ENCODE data around the gene PPP1R15A. TPM values are rescaled to one million over a fixed set of nuclear protein-coding genes. Genes with fewer than 3 reads are reported as not detected.

The PPP1R15A gene
- 10 to 100 TPM; 67.1 to 69.3 TPM for total RNA-seq
- 159 TPM for polyA plus RNA-seq

DNA sequence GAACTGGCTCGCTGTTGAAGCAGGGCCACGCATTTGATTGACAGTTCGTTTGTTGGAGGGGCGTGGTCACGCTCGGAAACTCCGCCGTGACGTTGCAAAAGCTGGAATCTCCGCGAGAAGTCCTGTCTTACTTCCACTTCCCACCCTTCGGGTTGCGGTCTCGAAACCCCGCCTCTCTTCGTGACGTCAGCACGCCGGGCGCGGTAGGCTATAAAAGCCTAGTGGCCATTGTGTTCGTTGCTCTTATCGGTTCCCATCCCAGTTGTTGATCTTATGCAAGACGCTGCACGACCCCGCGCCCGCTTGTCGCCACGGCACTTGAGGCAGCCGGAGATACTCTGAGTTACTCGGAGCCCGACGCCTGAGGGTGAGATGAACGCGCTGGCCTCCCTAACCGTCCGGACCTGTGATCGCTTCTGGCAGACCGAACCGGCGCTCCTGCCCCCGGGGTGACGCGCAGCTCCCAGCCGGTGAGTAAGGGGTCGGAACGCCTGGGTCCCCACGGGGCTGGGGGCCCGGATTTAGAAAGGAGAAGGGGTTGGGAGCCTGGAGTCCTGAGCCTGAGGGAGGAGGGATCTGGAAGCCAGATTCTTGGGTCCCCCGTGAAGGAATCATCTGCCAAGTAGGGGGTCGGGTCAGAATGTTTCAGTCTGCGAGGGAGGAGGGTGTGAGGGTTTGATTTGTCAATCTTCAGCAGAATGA, at the start of gene PPP1R15A:
PPP1R15A (plus strand) TSS at position 240 of the 702 bp plus-strand sequence. CDS start 813 bp downstream, outside the sequence.
- CTCF ChIA-PET: interaction anchor here (1.1 to 2.2 kb wide), 5 partner anchors 28 to 121 kb away, joined by 3 to 6 read pairs (median 4); partner anchors contain the start of genes GYS1 and RUVBL2
- H3K9me3 Mint-ChIP-seq: peaks cover 0 to 5% (median 0%) of the 10 kb centered on the region in 5 donors
- POLR2A ChIA-PET: interaction anchor here (1.0 to 2.2 kb wide), 7 partner anchors 8 to 509 kb away, joined by 4 to 17 read pairs (median 6); partner anchors contain the start of genes FTL, GYS1, NUCB1 and RPL18
- H3K4me3 ChIP-seq (ENCODE audit: low read length): peak within 1 kb of the TSS; percentile 95
- peak; percentile 92 to 99 (median 98) for DNase-seq
- peaks cover 4 to 14% of the 10 kb centered on the region in 2 donors for H3K27me3 Mint-ChIP-seq
- peaks cover 7% of the 10 kb centered on the region for H3K36me3 ChIP-seq (ENCODE audit: insufficient read depth, low read length)
- peaks cover 39 to 45% (median 43%) of the 10 kb centered on the region in 3 donors for H3K4me1 Mint-ChIP-seq
- H3K27ac ChIP-seq (ENCODE audit: low read depth, low read length): peak within 1 kb of the TSS; percentile 100
- no peaks in the 10 kb centered on the region for H3K27me3 ChIP-seq (ENCODE audit: insufficient read depth, low read length, poor library complexity, severe bottlenecking)
- H3K4me3 Mint-ChIP-seq: peak within 1 kb of the TSS; percentile 97 to 100 (median 99)
- peaks cover 13 to 47% (median 17%) of the 10 kb centered on the region in 3 donors for H3K36me3 Mint-ChIP-seq
- peaks cover 32% of the 10 kb centered on the region for H3K4me1 ChIP-seq (ENCODE audit: insufficient read depth, low read length)
- H3K27ac Mint-ChIP-seq: peak within 1 kb of the TSS; percentile 99 to 100 (median 100)
- H3K9me3 ChIP-seq (ENCODE audit: low read length): no peaks in the 10 kb centered on the region

DNA sequence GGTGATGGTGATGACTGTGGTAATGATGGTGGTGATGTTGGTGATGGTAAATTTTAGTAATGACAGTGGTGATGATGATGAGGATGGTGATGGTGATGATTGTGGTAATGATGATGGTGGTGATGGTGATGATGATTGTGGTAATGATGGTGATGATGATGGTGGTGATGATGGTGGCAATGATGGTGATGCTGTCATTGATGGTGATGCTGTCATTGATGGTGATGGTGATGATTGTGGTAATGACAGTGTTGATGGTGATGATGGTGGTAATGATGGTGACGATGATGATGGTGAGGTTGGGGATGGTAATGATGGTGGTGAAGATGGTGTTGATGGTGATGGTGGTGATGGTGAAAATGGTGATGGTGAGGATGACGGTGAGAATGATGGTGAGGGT, 49.7 kb upstream of the PPP1R15A start:
- no peaks in the 10 kb centered on the region for H3K36me3 ChIP-seq (ENCODE audit: insufficient read depth, low read length)
- ChIA-PET CTCF (no interaction called here), POLR2A (no interaction called here)
- no peaks in the 10 kb centered on the region for H3K27me3 ChIP-seq (ENCODE audit: insufficient read depth, low read length, poor library complexity, severe bottlenecking)
- DNase-seq: no peak
- Mint-ChIP-seq H3K27ac (no peak overlapping the region), H3K9me3 (no peaks in the 10 kb centered on the region), H3K4me1 (no peaks in the 10 kb centered on the region), H3K4me3 (no peak overlapping the region), H3K27me3 (no peaks in the 10 kb centered on the region), H3K36me3 (no peaks in the 10 kb centered on the region)
- H3K4me1 ChIP-seq (ENCODE audit: insufficient read depth, low read length): no peaks in the 10 kb centered on the region
- H3K9me3 ChIP-seq (ENCODE audit: low read length): no peaks in the 10 kb centered on the region
- no peak overlapping the region for H3K4me3 ChIP-seq (ENCODE audit: low read length)
- no peak overlapping the region for H3K27ac ChIP-seq (ENCODE audit: low read depth, low read length)

DNA sequence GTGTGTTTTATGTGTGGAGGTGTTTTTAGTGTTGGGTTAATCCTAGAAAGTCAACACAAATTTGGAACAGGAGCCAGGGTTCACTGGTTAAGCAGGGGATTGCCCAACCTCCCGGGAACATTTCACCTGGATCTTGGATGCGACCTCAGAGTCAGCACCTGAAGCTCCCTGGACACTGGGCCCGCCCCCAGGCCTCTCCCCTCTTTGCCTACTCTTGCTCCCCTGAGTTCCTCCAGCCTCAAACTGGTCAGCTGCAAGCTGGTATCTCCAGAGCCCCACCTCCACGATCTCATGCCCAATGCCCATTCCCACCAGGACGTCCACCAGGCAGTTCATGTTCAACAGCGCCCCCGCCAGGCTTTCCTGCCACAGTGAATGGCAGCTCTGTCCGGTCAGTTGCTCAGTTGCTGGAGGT, 45.6 kb upstream of the PPP1R15A start:
- H3K4me1 Mint-ChIP-seq: no peaks in the 10 kb centered on the region
- DNase-seq: no peak
- no peaks in the 10 kb centered on the region for H3K27me3 Mint-ChIP-seq
- H3K36me3 ChIP-seq (ENCODE audit: insufficient read depth, low read length): no peaks in the 10 kb centered on the region
- no peak overlapping the region for H3K4me3 Mint-ChIP-seq
- H3K27ac ChIP-seq (ENCODE audit: low read depth, low read length): no peak overlapping the region
- H3K9me3 Mint-ChIP-seq: no peaks in the 10 kb centered on the region
- ChIA-PET CTCF (interaction anchor here (1.2 to 3.2 kb wide), 2 partner anchors 16 to 31 kb away, joined by 3 to 14 read pairs; no protein-coding TSS in a partner anchor), POLR2A (interaction anchor here (1.2 kb wide), 1 partner anchor 39 kb away, joined by 5 read pairs; no protein-coding TSS in a partner anchor)
- H3K4me3 ChIP-seq (ENCODE audit: low read length): no peak overlapping the region
- H3K27me3 ChIP-seq (ENCODE audit: insufficient read depth, low read length, poor library complexity, severe bottlenecking): no peaks in the 10 kb centered on the region
- H3K36me3 Mint-ChIP-seq: no peaks in the 10 kb centered on the region
- H3K4me1 ChIP-seq (ENCODE audit: insufficient read depth, low read length): no peaks in the 10 kb centered on the region
- H3K27ac Mint-ChIP-seq: no peak overlapping the region
- H3K9me3 ChIP-seq (ENCODE audit: low read length): no peaks in the 10 kb centered on the region

DNA sequence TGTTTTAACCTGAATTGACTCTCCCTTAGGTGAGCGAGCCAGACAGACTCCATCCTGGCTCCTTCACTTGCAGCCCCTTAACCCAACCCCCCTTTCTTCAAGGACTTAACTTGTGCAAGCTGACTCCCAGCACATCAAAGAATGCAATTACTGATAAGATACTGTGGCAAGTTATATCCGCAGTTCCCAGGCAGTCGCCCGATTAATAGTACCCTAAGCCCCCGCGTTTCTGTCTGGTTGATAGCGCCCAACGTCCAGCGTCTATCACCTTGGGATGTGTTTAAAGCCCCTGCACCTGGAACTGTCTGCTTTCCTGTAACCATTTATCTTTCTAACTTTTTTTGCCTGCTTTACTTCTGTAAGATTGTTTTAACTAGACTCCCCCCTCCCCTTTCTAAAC, 42.1 kb upstream of the PPP1R15A start:
- Histone ChIP-seq H3K27ac (ENCODE audit: low read depth, low read length) (no peak overlapping the region), H3K4me1 (ENCODE audit: insufficient read depth, low read length) (no peaks in the 10 kb centered on the region), H3K36me3 (ENCODE audit: insufficient read depth, low read length) (no peaks in the 10 kb centered on the region), H3K9me3 (ENCODE audit: low read length) (no peaks in the 10 kb centered on the region), H3K27me3 (ENCODE audit: insufficient read depth, low read length, poor library complexity, severe bottlenecking) (no peaks in the 10 kb centered on the region), H3K4me3 (ENCODE audit: low read length) (no peak overlapping the region)
- ChIA-PET CTCF (interaction anchor here (1.5 to 3.8 kb wide), 2 partner anchors 35 to 42 kb away, joined by 6 to 10 read pairs; no protein-coding TSS in a partner anchor), POLR2A (no interaction called here)
- H3K27me3 Mint-ChIP-seq: peaks cover 4 to 6% of the 10 kb centered on the region in 2 donors
- H3K9me3 Mint-ChIP-seq: no peaks in the 10 kb centered on the region
- no peaks in the 10 kb centered on the region for H3K36me3 Mint-ChIP-seq
- peak overlapping the region in 2 of 8 donors; percentile 37 to 70 for H3K27ac Mint-ChIP-seq
- H3K4me1 Mint-ChIP-seq: peaks cover 0 to 2% (median 0%) of the 10 kb centered on the region in 3 donors
- no peak for DNase-seq
- H3K4me3 Mint-ChIP-seq: no peak overlapping the region

DNA sequence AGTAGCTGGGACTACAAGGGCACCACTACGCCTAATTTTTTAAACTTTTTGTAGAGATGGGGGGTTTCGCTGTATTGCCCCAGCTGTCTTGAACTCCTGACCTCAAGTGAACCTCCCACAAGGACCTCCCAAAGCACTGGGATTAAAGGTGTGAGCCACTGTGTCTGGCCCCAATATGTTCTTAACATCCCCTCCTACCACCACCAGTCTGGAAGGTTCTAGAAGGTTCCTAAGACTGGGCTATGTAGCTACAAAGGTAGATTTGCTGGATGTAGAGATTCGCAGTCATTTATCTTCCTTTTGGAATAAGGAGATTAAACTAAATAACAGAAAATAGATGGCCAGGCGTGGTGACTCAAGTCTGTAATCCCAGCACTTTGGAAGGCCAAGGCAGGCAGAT, 41.3 kb upstream of the PPP1R15A start:
- POLR2A ChIA-PET: no interaction called here
- no peaks in the 10 kb centered on the region for H3K9me3 Mint-ChIP-seq

DNA sequence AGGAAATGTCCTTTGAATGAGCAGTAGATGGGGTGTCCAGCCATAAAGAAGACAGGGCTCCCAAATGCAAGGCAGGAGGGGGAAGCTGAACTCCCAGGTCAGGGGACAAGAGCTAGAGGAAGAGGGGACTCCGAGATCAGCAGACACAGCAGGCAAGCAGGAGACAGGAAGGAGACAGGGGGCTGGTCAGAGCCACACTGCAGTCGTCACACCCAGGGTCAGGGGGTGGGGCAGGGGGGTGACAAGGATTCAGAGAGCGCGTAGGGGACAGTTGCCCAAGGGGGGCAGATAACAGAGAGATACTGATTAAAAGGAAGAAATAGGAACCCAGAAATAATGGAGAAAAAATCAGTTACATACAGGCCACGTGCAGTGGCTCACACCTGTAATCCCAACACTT, 39.2 kb upstream of the PPP1R15A start:
- H3K36me3 Mint-ChIP-seq: no peaks in the 10 kb centered on the region
- POLR2A ChIA-PET: no interaction called here
- H3K27ac Mint-ChIP-seq: no peak overlapping the region
- no peak overlapping the region for H3K4me3 ChIP-seq (ENCODE audit: low read length)
- H3K9me3 Mint-ChIP-seq: no peaks in the 10 kb centered on the region
- CTCF ChIA-PET: interaction anchor here (1.0 to 2.4 kb wide), 6 partner anchors 9 to 45 kb away, joined by 3 to 12 read pairs (median 4); no protein-coding TSS in a partner anchor
- H3K27ac ChIP-seq (ENCODE audit: low read depth, low read length): no peak overlapping the region
- H3K4me1 Mint-ChIP-seq: peaks cover 17 to 21% (median 20%) of the 10 kb centered on the region in 3 donors
- peaks cover 11 to 17% of the 10 kb centered on the region in 2 donors for H3K27me3 Mint-ChIP-seq
- peaks cover 8% of the 10 kb centered on the region for H3K27me3 ChIP-seq (ENCODE audit: insufficient read depth, low read length, poor library complexity, severe bottlenecking)
- DNase-seq: no peak
- H3K36me3 ChIP-seq (ENCODE audit: insufficient read depth, low read length): no peaks in the 10 kb centered on the region
- no peaks in the 10 kb centered on the region for H3K9me3 ChIP-seq (ENCODE audit: low read length)
- H3K4me1 ChIP-seq (ENCODE audit: insufficient read depth, low read length): peaks cover 23% of the 10 kb centered on the region
- H3K4me3 Mint-ChIP-seq: no peak overlapping the region

More for the DNA sequence above, 41.3 kb upstream of the PPP1R15A start:
- Mint-ChIP-seq H3K36me3 (no peaks in the 10 kb centered on the region), H3K27me3 (peaks cover 6 to 11% of the 10 kb centered on the region in 2 donors), H3K4me1 (peaks cover 5 to 8% (median 6%) of the 10 kb centered on the region in 3 donors), H3K27ac (peak overlapping the region in 1 of 8 donors; percentile 36), H3K4me3 (no peak overlapping the region)
- Histone ChIP-seq H3K27ac (ENCODE audit: low read depth, low read length) (no peak overlapping the region), H3K9me3 (ENCODE audit: low read length) (no peaks in the 10 kb centered on the region), H3K4me1 (ENCODE audit: insufficient read depth, low read length) (peaks cover 8% of the 10 kb centered on the region), H3K4me3 (ENCODE audit: low read length) (no peak overlapping the region), H3K27me3 (ENCODE audit: insufficient read depth, low read length, poor library complexity, severe bottlenecking) (no peaks in the 10 kb centered on the region), H3K36me3 (ENCODE audit: insufficient read depth, low read length) (no peaks in the 10 kb centered on the region)
- CTCF ChIA-PET: interaction anchor here (1.5 to 3.8 kb wide), 3 partner anchors 12 to 42 kb away, joined by 6 to 10 read pairs (median 6); no protein-coding TSS in a partner anchor
- no peak for DNase-seq

DNA sequence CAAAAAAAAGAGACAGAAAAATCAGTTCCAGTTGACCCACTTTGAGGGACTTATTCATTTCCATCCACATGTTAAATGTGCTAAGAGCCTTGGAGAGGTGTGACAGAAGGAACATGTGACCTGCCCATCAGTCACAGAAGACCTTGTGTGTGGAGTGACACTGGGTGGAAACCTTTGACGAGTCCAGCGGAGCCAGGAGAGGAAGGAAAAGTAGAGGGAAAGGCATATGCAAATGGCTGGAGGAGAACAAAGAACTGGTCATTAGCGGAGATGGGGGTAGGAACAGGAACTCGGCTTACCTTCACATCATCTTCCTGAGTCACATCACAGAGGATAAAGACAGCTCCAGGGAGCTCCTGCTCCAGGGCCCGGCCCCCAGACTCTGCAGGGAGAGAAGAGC, 38.2 kb upstream of the PPP1R15A start:
- no peaks in the 10 kb centered on the region for H3K9me3 ChIP-seq (ENCODE audit: low read length)
- CTCF ChIA-PET: interaction anchor here (1.2 to 2.4 kb wide), 5 partner anchors 8 to 46 kb away, joined by 3 to 12 read pairs (median 5); no protein-coding TSS in a partner anchor
- peak overlapping the region in 2 of 7 donors; percentile 13 to 84 for H3K4me3 Mint-ChIP-seq
- peaks cover 23% of the 10 kb centered on the region for H3K4me1 ChIP-seq (ENCODE audit: insufficient read depth, low read length)
- no peaks in the 10 kb centered on the region for H3K9me3 Mint-ChIP-seq
- no peak overlapping the region for H3K27ac ChIP-seq (ENCODE audit: low read depth, low read length)
- peaks cover 11 to 17% of the 10 kb centered on the region in 2 donors for H3K27me3 Mint-ChIP-seq
- no peak for DNase-seq
- no peak overlapping the region for H3K4me3 ChIP-seq (ENCODE audit: low read length)
- peaks cover 8% of the 10 kb centered on the region for H3K27me3 ChIP-seq (ENCODE audit: insufficient read depth, low read length, poor library complexity, severe bottlenecking)
- no peaks in the 10 kb centered on the region for H3K36me3 ChIP-seq (ENCODE audit: insufficient read depth, low read length)
- H3K36me3 Mint-ChIP-seq: no peaks in the 10 kb centered on the region
- H3K27ac Mint-ChIP-seq: peak overlapping the region in 1 of 8 donors; percentile 86
- POLR2A ChIA-PET: no interaction called here
- peaks cover 17 to 23% (median 23%) of the 10 kb centered on the region in 3 donors for H3K4me1 Mint-ChIP-seq

DNA sequence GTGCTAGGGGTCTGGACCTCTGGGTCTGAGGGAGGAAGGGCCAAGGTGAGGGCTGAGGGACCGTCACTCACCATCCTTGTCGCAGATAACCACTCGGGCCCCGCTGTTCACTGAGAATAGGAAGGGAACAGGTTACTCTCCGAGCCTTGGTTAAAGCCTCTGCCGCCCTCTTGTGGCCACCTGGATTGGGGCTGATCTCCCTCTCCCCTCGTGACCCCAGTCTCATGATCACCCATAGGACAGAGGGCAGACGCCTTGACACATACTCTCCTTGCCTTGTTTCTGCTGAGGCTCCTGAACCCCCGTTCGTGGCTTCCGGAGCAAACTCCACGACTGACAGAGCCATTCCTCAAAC, 36.5 kb upstream of the PPP1R15A start:
- no peaks in the 10 kb centered on the region for H3K9me3 ChIP-seq (ENCODE audit: low read length)
- peaks cover 8% of the 10 kb centered on the region for H3K27me3 ChIP-seq (ENCODE audit: insufficient read depth, low read length, poor library complexity, severe bottlenecking)
- Mint-ChIP-seq H3K27ac (peak overlapping the region in 6 of 8 donors; percentile 28 to 95 (median 88)), H3K4me3 (peak overlapping the region; percentile 76 to 90 (median 83)), H3K4me1 (peaks cover 17 to 23% (median 23%) of the 10 kb centered on the region in 3 donors), H3K9me3 (no peaks in the 10 kb centered on the region), H3K36me3 (no peaks in the 10 kb centered on the region), H3K27me3 (peaks cover 11 to 17% of the 10 kb centered on the region in 2 donors)
- CTCF ChIA-PET: interaction anchor here (0.7 to 2.2 kb wide), 15 partner anchors 9 to 190 kb away, joined by 3 to 27 read pairs (median 3); partner anchors contain the start of genes BCAT2, CA11, GYS1 and RUVBL2
- DNase-seq: peak; percentile 83 to 93 (median 88)
- POLR2A ChIA-PET: interaction anchor here (0.6 kb wide), 1 partner anchor 884 kb away, joined by 5 read pairs; no protein-coding TSS in a partner anchor
- H3K4me3 ChIP-seq (ENCODE audit: low read length): peak overlapping the region; percentile 66
- peaks cover 23% of the 10 kb centered on the region for H3K4me1 ChIP-seq (ENCODE audit: insufficient read depth, low read length)
- H3K27ac ChIP-seq (ENCODE audit: low read depth, low read length): peak overlapping the region; percentile 53
- H3K36me3 ChIP-seq (ENCODE audit: insufficient read depth, low read length): no peaks in the 10 kb centered on the region

Data from CD8-positive, alpha-beta memory T cell (primary cell).